PC-3 (cell line): ENCODE results near the gene CIAO2A.

Source experiments
- CTCF ChIP-seq: fragments of 300-600 bp; sonication (generic); conservative IDR thresholded peaks from 2 replicates; pipeline ENCODE4 v1.5.1; 2017; ENCODE audit warnings: antibody characterized with exemption, low read depth, mild to moderate bottlenecking, low read length
- EZH2 ChIP-seq: fragments of 300-600 bp; sonication (generic); IDR thresholded peaks from one replicate; pipeline ENCODE4 v1.6.1; 2017; ENCODE audit warnings: antibody characterized with exemption, mild to moderate bottlenecking, low read length; ENCODE audit not compliant: unreplicated experiment

GRCh38 chr15:64060716-64061115 is 32.9 kb downstream of the CIAO2A start:
- no peak for TF ChIP-seq CTCF
- TF ChIP-seq EZH2: no peak
